Osteoblast (primary cell): ENCODE data around the gene COQ4. TPM values are rescaled to one million over a fixed set of nuclear protein-coding genes. Genes with fewer than 3 reads are reported as not detected.

Experiments used
- DNase-seq: peaks from one replicate; pipeline ENCODE4 v3.0.0; 2011; ENCODE audit warnings: low spot score, mixed read lengths; ENCODE audit not compliant: insufficient read length; ENCODE audit errors: missing footprints
- H2AFZ ChIP-seq: 2 replicates; pipeline ENCODE4 v1.6.0; 2011; ENCODE audit warnings: mild to moderate bottlenecking, low read length
- H3K27ac ChIP-seq: 2 replicates; pipeline ENCODE4 v1.5.1; 2011; ENCODE audit warnings: mild to moderate bottlenecking, low read depth, low read length, moderate library complexity
- H3K27me3 ChIP-seq: 2 replicates; pipeline ENCODE4 v1.6.0; 2012; ENCODE audit warnings: mild to moderate bottlenecking, control low read depth, inconsistent platforms, low read length, moderate library complexity; ENCODE audit not compliant: insufficient read depth
- H3K36me3 ChIP-seq: 2 replicates; pipeline ENCODE4 v1.5.1; 2011; ENCODE audit warnings: mild to moderate bottlenecking, low read length, control low read depth, moderate library complexity; ENCODE audit not compliant: insufficient read depth
- H3K4me1 ChIP-seq: 2 replicates; pipeline ENCODE4 v1.5.1; 2011; ENCODE audit warnings: mild to moderate bottlenecking, low read length, control low read depth, moderate library complexity; ENCODE audit not compliant: insufficient read depth
- H3K4me2 ChIP-seq: 2 replicates; pipeline ENCODE4 v1.6.0; 2011; ENCODE audit warnings: mild to moderate bottlenecking, low read length; ENCODE audit not compliant: insufficient read depth
- H3K4me3 ChIP-seq: fragments of 200-600 bp; sonication (generic); 3 replicates; pipeline ENCODE4 v1.5.1; 2012; ENCODE audit warnings: mild to moderate bottlenecking, low read length, inconsistent platforms; ENCODE audit not compliant: insufficient read depth
- H3K79me2 ChIP-seq: 2 replicates; pipeline ENCODE4 v1.6.0; 2012; ENCODE audit warnings: mild to moderate bottlenecking, low read length, control low read depth, inconsistent platforms; ENCODE audit not compliant: insufficient read depth
- H3K9me3 ChIP-seq: 2 replicates; pipeline ENCODE4 v1.5.1; 2011; ENCODE audit warnings: low read depth, low read length, control low read depth
- H4K20me1 ChIP-seq: 2 replicates; pipeline ENCODE4 v1.6.0; 2012; ENCODE audit warnings: mild to moderate bottlenecking, low read length, control low read depth; ENCODE audit not compliant: insufficient read depth
- CTCF ChIP-seq: IDR thresholded peaks from 2 replicates; pipeline ENCODE4 v1.5.1; 2011; ENCODE audit warnings: mild to moderate bottlenecking, low read depth, low read length, moderate library complexity; ENCODE audit errors: extremely low read depth
- total RNA-seq: library from RNA; depleted of rRNA; stranded (reverse); fragments of >200 nt; gene quantifications from 2 replicates; pipeline ENCODE4 v1.2.3, GENCODE V29; 2012

COQ4 gene
- total RNA-seq, result 34.7 and 34.8 TPM in 2 replicates

DNA sequence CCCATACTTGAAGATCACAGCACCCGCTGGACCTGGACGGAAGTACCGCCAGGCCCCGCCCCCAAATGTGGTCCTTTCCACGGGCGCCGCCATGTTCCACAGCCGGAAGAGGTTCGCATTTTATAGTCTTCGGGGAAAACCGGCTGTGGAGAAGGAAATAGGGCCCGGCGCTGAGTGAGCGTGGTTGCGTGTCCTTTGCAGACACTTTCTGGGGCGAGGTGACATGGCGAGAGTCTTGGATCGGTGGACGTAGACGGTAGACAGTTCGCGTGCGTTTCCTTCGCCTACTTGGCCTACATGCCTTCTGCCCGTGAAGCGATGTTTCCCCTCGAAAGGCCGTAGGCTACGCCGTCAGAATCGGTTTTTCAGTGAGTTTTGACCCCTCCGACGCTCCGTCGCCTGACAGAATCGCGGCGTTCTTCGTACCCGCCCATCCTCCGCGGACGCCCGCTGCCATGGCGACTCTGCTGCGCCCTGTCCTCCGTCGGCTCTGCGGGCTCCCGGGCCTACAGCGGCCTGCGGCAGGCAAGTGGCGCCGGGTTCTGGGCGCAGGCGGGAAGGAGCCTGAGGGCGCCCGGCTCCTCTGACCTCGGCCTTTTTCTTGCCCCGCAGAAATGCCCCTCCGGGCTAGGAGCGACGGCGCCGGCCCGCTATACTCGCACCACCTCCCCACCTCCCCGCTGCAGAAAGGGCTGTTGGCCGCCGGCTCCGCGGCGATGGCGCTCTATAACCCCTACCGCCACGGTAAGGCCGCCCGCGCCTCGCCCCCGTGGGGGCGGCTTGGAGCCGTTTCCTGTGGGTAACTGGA lies at the start of gene COQ4, which contains the start of gene TRUB2:
TSS of gene COQ4 (plus strand) at position 436 of the 808 bp plus-strand sequence. CDS start at position 456, 20 bp downstream.
TSS of gene TRUB2 (minus strand) at position 44 of the 808 bp plus-strand sequence. CDS start at position 5, 39 bp downstream.
- H3K4me2 ChIP-seq, result peak within 1 kb of the TSS; percentile 99
- H4K20me1 ChIP-seq, result peaks cover 9% of the 10 kb centered on the region
- peaks cover 19% of the 10 kb centered on the region for H3K4me1 ChIP-seq
- H3K27ac ChIP-seq, result peak within 1 kb of the TSS; percentile 96
- peak within 1 kb of the TSS; percentile 100 for H2AFZ ChIP-seq
- H3K9me3 ChIP-seq, result no peaks in the 10 kb centered on the region
- peaks cover 37% of the 10 kb centered on the region for H3K36me3 ChIP-seq
- H3K79me2 ChIP-seq, result peaks cover 47% of the 10 kb centered on the region
- DNase-seq, result peak; percentile 97
- H3K27me3 ChIP-seq, result no peaks in the 10 kb centered on the region
- peak within 1 kb of the TSS; percentile 81 for H3K4me3 ChIP-seq
- TF ChIP-seq CTCF, result no peak

DNA sequence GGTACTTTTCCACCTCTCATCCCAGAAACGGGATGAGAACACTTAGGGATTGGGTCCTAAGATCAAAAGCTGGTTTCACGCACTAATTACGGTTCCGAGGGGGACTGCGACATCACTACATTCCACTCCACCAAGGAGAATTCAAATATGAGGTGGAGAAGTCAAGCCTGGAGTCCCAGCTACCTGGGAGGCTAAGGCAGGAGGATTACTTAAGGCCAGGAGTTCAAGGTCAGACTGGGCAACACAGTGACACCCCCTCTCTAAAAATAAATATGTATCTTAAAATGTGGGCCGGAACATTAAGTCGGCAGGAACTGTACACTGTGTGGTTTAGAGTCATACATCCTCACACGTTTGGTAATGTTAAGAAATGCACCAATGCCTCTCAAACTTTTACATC lies 48.4 kb upstream of the COQ4 start:
- H3K4me1 ChIP-seq, result peaks cover 22% of the 10 kb centered on the region
- peaks cover 48% of the 10 kb centered on the region for H4K20me1 ChIP-seq
- peak overlapping the region; percentile 98 for H3K4me2 ChIP-seq
- no peaks in the 10 kb centered on the region for H3K27me3 ChIP-seq
- no peak for TF ChIP-seq CTCF
- DNase-seq, result peak; percentile 35
- peak overlapping the region; percentile 79 for H3K4me3 ChIP-seq
- peaks cover 74% of the 10 kb centered on the region for H3K79me2 ChIP-seq
- peaks cover 41% of the 10 kb centered on the region for H3K36me3 ChIP-seq
- no peaks in the 10 kb centered on the region for H3K9me3 ChIP-seq
- H3K27ac ChIP-seq, result peak overlapping the region; percentile 88
- H2AFZ ChIP-seq, result no peak overlapping the region

DNA sequence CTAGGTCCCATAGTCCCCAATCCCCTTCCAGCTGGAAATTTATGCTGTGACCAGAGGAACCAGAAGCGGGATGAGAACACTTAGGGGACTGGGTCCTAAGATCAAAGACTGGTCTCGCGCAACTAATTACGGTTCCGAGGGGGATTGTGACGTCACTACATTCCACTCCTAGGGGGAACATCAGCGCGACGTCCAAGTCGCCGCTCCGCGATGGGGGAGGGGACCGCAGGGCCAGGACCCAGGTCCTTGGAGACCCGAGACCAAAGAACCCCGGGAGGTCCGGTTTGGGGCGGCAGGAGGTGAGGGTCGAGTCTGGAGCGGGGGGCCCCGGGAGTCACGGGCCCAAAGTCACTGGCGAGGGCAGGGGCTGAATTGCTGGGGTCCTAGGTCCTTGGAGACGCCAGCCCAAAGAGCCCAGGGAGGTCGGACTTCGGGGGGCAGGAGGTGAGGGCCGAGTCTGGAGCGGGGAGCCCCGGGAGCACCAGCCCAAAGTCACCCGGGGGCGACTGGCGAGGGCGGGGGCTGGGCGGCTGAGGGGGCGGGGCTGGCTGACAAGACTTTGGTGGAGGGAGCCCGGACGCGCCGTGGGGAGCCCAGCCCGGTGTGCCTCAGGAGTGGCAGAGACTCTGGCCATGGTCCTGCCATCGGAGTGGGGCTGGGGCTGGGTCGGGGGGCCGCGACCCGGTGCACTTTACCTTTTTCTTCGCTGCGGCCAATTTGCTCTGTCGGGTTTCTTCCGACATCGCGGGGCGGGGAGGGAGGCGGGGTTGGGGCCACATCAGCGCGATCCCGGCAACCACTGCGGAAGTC lies 47.2 kb upstream of the COQ4 start, which contains the start of gene GOLGA2:
TSS of gene GOLGA2 (minus strand) at position 810 of the 810 bp plus-strand sequence. CDS start at position 779, 31 bp downstream.
- H3K36me3 ChIP-seq, result peaks cover 32% of the 10 kb centered on the region
- no peak for TF ChIP-seq CTCF
- peaks cover 41% of the 10 kb centered on the region for H4K20me1 ChIP-seq
- peak within 1 kb of the TSS; percentile 98 for H3K4me2 ChIP-seq
- H3K4me3 ChIP-seq, result peak within 1 kb of the TSS; percentile 79
- H3K79me2 ChIP-seq, result peaks cover 67% of the 10 kb centered on the region
- peak within 1 kb of the TSS; percentile 96 for H2AFZ ChIP-seq
- peak; percentile 95 for DNase-seq
- H3K27ac ChIP-seq, result peak within 1 kb of the TSS; percentile 88
- H3K9me3 ChIP-seq, result no peaks in the 10 kb centered on the region
- peaks cover 22% of the 10 kb centered on the region for H3K4me1 ChIP-seq
- H3K27me3 ChIP-seq, result no peaks in the 10 kb centered on the region
